Stromal cell of bone marrow (primary cell): ENCODE measurements around the gene MAPK6.

ENCODE experiments used
- DNase-seq: peaks from one replicate; pipeline ENCODE4 v3.0.0-alpha.2; 2012; ENCODE audit warnings: low read depth

The MAPK6 gene

DNA sequence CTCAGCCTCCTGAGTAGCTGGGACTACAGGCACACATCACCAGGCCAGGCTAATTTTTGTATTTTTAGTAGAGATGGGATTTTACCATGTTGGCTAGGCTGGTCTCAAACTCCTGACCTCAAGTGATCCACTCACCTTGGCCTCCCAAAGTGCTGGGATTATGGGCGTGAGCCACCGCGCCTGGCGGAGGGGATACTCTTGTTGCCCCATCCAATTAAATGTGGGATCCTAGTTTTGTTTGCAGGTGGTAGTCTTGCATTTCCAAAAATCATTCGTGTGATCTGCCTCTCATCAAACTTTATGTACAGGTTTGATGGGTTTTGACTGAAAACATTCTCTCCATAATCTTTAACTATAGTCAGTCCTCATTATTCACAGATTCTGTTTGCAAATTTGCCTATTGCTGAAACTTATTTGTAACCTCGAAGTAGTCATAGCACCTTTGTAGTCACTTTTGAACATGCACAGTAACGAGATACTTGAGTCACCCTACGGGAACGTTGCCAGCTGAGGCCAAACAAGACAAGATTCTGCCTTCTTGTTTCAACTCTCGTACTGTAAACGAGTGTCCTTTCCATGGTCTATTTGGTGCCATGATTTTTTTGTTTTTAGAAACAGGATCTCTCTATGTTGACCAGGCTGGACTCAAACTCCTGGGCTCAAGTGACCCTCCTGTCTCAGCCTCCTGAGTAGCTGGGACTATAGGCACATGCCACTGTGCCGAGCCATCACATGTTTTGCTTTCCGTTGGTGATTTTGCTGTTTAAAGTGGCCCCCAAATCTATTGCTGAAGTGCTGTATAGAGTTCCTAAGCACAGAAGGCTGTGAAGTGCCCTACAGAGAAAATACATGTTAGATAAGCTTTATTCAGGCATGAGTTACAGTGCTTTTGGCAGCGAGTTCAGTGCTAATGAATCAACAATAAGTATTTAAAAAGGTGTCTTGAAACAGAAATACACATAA, 8.1 kb upstream of the MAPK6 start:
- DNase-seq = peak; percentile 51

DNA sequence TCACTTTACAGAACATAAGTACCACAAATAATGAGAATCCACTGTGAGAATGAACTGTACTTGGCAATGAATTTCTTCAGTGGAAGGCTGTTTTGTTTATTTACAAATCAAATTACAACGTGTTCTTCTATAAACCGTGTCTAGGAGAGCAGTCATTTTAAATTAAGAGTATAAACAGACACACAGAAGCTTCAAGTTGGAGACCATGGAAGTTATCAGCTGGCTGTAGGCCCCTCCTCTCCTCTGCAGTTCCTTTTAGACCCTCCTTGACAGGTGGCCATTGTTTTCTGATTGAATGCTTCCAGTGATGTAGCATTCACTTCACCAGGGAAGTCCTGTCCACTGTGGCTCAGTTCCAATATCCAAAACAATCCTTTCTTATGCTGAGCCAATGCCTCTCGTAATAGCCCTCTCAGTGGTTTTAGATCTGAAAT, 7.3 kb upstream of the MAPK6 start:
- DNase-seq = no peak

DNA sequence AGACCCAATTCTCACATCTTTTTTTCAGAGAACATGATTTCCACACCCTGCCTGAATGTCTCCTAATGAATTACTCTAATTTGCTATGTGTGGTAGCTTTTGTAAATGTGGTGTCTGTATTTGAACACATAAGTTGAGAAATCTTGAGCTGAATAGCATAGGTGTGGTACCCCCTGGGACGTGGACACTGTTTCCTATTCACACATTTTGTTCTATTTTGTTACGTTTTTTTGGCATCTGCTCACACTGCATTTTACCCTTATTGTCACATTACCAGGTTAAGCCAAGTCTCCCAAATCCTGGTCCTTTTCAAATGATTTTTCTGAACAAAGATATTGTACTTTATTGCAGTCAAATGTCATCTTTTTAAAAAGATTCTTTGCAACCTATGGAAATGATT, 6.8 kb upstream of the MAPK6 start:
- DNase-seq = no peak

DNA sequence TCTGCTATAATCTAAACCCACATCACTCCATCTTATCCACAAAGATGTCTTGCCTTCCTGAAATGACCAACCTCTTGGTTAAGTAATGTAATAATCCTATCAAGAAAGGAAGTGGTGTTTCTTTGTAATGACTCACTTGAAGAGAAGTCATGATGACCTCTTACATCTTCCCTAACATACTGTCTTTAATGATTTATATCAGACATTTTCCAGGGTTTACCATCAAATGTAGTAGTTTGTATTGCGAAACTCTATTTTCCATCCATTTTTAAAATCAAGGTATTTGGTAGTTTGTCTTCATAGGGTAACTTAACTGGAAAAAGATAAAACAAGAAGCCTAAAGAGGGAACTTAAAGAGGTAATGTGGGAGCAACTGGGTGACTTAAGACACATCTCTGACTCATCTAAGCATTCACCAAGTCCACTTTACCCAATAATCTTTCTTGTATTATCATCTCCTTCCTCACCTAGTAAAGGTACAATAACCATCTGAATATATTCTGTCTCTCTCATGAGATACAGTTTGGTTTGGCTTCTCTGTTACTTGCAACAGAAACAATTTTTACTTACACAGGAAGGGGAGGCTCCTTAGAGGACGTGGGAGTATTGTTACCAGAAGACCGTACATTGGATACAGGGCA, 5.7 kb upstream of the MAPK6 start:
- no peak for DNase-seq

DNA sequence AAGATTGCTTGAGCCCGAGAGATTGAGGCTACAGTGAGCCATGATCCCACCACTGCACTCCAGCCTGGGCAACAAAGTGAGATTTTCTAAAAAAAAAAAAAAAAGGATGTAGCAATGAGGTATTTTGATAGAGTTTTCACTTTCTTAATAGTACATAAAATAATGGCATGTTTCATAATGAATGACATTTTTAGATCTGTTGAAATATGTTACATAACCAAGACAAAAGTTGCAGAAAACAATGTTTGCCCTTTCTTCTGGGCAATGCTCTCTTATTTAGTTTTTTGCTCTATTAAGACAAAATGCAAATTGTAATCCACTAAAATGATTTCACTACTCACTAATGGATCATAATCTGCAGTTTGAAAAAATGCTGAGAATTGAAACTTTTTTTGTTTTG, 4.4 kb upstream of the MAPK6 start:
- DNase-seq = no peak

DNA sequence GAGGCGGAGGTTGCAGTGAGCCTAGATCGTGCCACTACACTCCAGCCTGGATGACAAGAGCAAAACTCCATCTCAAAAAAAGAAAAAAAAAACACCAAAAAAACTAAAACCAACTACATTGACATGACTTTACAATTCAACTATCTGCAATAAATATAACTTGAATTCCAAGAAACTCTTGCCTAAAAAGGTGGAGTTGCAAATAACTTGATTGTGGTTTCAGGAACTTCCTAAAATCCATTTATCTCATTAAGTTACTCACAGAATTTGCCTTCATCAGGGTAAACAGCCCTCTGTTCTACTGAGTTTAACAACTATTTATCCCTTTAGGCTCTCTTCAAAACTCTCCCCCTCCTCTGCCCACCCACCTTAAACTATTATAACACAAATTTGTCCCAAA, 2.7 kb upstream of the MAPK6 start:
- DNase-seq = no peak

DNA sequence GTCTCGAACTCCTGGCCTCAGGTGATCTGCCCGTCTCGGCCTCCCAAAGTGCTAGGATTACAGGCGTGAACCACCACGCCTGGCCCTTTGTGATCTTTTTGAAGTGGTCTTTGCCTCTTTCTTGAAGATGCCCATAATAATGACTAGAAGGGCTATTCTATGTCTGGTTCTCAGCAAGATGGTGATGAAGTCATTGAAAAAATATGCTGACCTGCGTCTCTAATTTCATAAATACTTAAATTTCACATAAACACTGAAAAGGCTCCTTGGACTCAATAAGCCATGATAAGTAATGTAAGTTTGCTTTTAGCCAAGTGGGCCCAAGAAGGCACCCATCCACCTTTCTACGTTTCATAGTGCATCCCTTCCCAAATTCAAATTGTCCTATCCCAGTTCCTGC, 775 bp upstream of the MAPK6 start:
- no peak for DNase-seq

DNA sequence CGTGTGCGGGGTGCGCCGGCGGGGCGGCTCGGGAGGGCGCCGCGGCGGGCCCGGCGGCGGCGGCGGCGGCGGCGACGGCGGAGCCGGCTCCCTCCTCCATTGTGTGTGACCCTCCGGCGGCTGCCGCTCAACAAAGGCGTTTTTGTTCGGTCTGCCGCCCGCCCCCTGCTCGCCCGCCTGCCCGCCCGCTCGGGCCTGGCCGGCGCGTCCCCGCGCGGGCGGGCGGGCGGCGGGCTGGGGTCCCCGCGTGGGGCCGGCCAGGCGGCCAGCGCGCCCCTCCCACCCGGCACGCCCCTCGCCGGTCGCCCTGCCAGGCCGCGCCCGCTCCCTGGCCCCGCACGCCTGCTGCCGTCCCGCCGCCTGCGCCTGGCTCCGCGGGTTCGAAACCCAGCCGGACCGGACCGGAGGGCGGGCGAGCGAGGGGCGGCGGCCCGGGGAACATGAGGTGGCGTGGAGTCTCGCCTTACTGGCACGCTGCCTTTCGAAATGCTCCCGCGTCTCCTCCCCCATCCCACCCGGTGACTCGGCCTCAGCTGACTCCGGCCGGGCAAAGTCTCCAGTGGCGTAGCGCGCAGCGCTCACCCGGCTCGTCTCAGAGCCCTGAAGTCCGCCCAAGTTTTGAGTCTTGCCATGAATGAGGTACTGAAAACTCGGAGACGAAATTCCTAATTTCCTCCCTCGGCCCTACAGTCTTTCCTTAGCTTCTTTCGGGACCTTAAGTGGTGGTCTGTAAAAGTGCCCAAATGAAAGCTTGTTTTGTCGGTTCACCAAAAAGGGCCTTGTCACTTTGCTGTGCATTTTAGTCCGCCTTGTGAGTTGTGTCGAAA, 588 bp downstream of the MAPK6 start:
- peak; percentile 88 for DNase-seq

DNA sequence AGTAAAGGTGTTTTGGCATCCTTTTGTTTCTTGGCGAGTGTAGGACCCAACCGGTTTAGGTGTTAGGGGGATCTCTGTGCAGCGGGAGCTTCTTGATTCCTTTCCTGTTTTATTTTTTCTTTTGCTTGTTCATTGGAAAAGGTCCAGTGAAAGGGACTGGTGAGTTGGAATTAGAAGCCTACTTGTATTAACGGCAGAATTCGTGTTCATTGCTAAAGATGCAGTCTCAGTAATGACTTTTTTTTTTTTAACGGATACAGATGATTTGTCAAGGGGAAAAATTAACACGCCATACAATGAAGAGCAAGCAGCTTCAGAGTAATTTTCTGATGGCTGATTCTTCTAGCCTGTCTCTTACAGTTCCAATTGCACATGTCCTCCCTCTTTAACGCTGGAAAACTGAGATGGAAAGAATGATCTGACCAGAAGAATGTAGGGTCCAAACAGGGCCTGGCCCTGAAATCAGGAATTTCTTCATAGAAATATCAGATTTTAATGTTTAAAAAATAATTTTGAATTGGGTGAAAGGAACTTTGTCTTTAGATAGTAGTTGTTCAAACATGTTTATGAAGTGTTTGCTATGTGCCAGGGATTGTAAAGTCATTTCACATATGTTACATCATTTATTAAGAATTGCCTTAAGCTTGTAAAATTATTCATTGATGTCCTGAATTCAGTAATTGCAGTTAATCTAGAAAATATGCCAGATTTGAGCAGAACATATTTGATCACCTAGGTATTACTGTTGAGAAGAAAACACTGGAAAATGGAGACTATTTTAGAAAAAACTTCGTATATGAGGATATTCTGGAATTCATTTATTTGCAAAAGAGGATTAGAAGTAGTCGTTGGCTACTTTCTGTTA, 1.4 kb downstream of the MAPK6 start:
- DNase-seq = no peak

DNA sequence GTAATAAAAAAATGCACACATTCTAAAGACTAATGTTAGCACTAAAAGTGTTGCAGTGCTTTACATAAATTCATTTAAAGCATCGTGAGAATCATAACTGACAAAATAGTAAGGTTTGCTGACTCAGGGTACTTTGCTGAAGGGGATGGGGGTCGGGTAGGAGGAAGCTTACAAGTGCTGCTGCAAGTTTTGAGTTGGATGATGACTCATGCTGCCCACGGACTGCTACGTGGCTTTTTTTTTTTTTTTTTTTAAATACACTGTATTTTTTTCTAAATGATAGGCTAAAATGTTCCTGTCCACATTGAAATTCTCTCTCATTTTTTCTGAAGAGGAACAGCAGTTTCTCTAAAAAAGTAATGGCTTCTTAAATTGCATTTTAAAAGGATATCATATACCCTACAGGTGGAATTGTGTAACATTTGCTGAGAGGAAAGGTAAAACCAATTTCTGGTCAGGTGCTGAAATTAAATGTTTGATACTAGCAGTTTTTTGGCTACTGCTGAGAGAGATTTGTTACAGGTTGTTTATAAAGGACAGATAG, 2.2 kb downstream of the MAPK6 start:
- DNase-seq = peak; percentile 82

DNA sequence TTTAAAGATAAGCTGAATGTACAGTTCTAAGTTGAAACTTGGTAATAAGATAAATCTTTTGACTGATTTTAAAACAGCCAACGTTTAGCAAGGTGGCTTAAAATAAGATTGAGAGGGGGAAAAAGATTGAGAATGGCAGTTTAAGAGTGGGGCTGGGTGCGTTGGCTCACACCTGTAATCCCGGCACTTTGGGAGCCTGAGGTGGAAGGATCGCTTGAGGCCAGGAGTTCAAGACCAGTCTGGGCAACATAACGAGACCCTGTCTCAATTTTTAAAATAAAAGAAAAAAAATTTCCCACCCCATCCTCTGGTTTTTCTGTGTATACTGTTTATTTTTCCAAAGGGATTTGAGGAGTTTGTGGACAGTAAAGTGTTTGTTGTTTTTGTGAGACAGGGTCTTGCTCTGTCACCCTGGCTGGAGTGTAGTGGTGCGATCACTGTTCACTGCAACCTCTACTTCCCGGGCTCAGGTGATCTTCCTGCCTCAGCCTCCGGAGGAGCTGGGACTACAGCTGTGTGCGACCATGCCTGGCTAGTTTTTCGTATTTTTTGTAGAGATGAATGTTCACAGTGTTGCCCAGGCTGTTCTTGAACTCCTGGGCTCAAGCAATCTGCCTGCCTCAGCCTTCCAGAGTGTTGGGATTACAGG, 3.0 kb downstream of the MAPK6 start:
- no peak for DNase-seq

DNA sequence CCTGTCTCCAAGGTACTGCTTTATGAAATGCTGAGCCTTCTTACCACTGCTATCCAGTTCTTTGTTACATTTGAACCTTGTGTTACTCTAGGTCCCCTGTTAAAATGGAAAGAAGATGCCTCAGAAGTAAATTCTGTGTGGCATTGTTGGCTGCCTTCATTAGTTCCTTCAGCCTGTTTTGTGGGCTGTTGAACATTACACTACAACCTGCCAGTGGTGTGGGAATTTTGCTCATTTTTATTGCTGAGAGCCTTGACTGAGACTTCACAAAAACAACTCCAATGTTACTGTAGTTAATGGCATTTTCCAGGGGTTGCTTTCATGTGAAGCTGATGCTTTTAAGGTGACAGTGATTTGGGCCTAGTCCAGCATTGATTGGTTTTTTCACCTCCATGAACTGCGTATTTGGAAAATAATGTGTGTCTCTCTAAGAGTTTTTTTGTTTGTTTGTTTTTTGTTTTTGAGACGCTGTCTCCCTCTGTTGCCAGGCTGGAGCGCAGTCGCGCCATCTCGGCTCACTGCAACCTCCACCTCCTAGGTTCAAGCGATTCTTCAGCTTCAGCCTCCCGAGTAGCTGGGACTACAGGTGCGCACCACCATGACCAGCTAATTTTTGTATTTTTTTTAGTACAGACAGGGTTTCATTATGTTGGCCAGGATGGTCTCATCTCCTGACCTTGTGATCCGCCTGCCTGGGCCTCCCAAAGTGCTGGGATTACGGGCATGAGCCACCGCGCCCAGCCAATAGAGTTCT, 4.3 kb downstream of the MAPK6 start:
- no peak for DNase-seq

DNA sequence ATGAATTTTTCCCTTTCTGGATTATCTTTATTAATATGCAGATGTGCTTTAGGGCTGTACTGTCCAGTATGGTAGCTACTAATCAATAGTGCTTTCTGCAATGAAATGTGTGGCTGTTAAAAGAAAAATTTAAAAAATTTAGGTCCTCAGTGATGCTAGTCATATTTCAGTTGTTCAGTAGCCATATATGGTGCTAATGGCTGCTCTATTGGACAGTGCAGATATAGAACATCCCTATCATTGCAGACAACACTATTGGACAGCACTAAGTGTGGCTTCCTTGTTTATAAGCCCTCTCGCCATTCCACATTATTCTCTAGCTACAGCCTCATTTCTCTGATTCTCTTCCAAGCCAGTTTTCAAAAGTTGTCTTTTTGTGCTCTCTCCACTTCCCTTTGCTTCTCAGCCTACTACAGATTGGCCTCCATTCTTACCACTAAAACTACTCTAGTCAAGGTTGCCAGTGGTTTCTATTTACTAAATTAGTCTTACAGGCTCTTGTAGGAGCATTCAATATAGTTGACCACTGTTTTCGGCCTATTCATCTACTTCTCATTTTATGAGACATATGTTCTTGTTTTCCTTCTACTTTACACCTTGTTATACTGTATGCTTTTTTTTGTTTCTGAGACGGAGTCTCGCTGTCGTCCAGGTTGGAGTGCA, 9.5 kb downstream of the MAPK6 start:
- no peak for DNase-seq

DNA sequence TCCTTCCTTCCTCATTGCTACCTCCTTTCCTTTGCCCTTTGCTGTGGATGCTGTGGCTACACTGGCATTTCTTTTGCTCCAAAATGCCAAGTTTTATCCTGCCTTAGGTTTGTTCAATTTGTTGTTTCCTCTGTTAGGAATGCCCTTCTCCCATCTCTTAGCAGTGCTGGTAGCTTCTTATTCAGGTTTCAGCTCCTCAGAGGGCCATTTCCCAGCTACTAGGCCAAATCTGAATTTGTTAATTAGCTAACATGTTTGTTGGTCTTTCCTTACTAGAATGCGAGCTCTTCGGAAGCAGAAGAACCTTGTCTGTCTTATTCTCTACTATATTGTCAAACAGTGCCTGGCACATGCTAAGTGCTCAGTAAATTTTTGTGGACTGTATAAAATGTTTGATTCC, 11.0 kb downstream of the MAPK6 start:
- DNase-seq = no peak

DNA sequence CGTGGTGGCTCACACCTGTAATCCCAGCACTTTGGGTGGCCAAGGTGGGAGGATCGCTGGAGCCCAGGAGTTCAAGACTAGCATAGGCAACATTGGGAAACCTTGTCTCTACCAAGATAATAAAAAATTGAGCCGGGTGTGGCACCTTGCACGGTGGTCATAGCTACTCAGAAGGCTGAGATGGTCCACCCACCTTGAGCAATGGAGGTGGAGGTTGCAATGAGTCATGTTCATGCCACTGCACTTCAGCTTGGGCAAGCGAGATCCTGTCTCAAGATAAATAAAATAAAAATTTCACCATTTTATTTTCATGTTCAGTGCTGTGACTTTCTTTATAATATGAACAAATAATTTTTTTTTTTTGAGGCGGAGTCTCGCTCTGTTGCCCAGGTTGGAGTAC, 12.5 kb downstream of the MAPK6 start:
- no peak for DNase-seq

DNA sequence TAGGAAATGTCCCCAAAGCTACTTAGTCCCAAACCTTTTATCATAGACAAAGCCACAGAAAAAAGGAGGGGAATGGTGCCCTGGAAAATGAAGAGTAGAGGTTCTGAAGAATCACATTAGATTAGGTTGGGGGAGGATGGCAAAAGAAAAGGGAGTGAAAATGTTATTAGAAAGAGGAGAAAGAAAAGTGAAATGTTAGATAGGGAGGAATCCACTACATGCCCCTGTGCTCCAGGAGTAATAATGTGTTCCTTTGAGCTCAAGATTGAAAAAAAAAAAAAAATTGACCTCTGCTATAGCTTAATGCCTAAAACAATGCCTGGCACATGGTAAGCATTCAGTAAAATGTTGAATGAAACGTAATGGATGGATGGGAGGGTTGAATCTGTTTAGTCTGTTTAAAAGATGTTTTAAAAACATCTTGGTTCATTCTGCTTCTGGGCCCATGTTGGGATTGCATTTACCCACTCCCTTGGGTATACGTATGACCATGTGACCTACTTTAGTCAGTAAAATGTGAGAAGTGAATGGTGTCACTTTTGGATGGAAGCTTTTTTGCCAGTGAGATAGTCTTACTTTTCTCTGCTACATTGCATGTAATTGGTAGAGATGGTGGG, 19.0 kb downstream of the MAPK6 start:
- no peak for DNase-seq

DNA sequence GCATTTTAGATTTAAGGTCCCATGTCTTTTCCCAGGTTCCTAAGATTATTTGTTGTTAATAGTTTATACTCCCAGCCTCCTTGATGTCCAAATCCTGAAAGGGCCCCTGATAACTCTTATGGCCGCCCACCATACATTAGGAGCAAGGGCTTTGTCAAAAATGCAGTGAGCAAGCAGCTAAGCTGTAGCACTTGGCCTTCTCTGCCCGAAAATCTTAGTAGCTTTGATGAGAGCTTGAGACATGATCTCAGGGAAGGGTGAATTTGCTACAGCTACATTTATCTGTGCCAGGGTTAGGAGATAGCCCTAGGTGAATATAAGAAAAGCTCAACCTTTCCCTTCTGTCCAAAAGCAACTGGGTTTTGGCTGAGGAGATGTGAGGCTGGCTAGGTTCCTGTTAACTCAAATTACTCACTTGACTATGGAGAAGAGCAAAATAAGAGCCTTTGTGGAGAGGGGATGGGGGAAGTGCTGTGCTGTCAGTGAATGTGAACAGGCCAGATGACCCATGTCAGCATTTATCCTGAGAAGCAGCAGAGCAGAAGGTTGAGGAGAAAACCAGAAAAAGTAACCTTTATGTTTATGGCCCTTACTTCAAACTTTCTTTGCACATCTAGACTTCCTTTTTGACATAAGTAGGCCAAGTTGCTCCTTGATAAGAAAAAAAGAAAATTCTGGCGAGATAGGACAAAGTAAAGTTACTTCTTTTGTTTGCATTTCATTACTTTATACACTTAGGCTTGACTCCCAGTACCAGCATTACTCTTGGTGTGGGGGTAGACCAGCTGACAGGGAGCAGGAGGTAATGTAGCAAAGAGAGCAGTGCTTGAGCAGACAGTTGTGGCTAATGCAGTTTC, 21.1 kb downstream of the MAPK6 start:
- DNase-seq = no peak
